ENCODE measurements around the gene MAML3.

MAML3 gene

DNA sequence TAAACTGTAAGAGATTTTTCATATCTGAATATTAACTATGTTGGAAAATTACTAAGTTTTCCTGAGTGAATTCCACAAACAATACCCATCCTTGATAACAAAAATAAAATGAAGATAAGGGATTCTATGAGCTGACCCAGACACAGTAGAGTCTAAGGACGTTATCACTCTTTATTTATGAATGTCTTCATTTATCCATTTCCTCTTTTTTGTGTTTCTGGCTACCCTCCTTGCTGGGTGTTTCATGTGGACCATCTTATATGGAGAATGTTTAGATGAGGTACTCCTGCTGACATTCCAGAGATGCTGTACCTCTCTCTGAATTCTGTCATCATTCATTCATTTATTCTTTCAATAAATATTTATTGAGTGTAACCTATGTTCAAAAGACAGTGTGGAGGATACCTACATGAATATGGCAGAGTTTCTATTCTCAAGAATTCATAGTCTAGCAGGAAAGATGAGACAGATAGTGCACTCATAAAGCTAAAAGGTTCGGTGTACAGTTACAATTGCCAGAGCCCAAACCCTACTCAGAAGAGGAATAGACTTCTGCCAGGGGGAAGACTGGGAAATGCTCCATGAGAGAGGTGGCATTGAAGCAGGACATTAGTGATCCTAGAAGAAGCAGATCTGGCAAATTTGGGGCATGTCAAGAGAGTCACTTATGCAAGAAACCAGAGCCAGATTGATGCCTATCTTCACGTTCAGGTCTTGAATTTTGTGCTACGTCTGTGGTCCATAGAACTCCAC is 195.8 kb downstream of the MAML3 start:
- no peak for DNase-seq

DNA sequence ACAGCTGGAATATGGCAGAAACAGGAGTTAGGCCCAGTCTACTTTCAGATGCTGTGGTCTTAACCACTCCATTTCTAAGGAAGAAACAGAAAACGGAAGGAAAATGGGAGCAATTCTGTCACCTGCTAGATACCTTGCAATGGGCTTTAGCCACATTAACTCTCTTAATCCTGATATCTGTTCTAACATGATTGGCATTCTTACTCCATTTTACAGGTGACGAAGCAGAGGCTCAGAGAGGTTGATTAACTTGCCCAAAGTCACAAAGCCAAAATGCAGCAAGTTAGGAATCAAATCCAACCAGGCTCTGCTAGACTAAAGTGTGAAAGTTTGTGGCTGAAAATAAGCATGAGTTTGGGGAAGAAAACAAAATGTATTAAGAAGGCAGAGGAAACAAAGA is 196.9 kb downstream of the MAML3 start:
- DNase-seq = no peak

GRCh38 chr4:139956507-139957017 is 197.4 kb downstream of the MAML3 start:
- DNase-seq = peak in 1 of 2 experiments; percentile 23

DNA sequence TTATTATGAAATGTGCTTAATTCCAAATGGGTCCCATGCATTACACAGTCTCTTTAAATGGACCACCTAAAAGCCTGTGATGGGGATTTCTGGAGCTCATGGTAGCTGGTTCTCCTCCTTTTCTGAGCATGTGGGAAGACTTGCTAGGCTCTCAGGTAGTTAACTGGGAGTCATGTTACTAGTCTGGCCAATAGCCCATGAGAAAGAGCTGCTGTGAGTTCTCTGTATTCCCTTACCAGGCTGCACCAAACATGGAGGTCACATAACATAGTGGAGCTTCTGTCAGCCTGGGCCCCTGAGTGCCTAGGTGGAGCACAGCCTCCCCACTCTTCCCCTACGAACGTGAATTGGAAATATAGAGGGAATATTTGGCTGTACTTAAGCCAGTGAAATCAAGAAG is 198.4 kb downstream of the MAML3 start:
- DNase-seq = no peak

DNA sequence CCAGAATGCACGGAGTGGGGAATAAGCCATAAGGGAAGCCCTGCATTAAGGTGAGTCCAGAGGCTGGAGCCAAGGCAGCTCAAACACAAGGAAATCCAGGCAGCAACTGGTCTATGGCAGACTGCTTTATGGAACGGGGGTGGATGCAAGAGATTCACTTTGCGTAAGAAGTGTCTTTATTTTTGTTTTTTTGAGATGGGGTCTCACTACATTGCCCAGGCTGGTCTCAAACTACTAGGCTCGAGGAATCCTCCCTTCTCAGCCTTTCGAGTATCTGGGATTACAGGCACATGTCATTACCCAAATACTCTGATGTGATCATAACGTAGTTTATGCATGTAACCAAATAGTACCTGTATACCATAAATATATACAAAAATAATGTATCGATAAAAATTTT is 199.5 kb downstream of the MAML3 start:
- no peak for DNase-seq

GRCh38 chr4:139951021-139951420 is 203.0 kb downstream of the MAML3 start:
- no peak for DNase-seq

DNA sequence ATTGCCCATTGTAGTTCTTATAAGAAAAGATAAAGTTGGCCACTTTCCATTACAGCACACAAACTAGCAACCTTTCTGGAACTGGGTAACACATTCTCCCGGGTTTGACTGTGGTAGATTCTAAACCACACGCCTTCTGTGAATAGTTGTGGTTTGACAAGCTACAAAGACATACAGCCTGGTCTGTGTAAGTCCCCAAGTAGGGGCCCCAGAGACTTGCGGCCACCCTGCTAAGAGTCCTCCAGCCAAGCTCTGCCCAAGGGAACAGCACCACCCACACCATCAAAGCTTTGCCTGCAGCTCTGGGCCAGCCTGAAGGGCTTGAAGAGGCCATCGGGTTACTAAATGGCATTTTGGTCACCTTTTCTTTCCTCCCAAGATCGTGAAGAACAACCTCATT is 203.4 kb downstream of the MAML3 start:
- DNase-seq = no peak

GRCh38 chr4:139944916-139945315 is 209.1 kb downstream of the MAML3 start:
- peak in 1 of 2 experiments; percentile 24 for DNase-seq

- no peak for DNase-seq
These were observed 210.7 kb downstream of the MAML3 start for GRCh38 chr4:139943277-139943676.

GRCh38 chr4:139942241-139942640 is 211.7 kb downstream of the MAML3 start:
- DNase-seq = no peak

DNA sequence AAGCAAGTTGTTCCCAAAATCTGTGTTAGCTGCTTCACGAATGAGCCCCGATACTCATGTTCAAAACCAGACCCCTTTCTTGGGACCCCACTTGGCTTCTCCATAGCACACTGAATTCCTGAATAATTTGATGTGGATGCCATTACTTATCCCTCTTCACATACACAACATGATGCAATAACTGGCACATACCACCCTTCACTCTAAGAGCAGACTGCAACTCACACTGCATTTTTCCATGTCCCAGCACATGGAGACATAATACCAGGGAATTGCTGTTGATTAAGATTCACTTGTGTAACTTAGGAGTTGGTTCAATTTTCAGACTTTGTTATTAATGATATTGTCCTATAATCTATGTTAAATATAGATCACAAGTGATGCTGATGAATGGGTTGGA is 213.4 kb downstream of the MAML3 start:
- no peak for DNase-seq

GRCh38 chr4:139938414-139938813 is 215.6 kb downstream of the MAML3 start:
- no peak for DNase-seq

- DNase-seq = no peak
These were observed 218.1 kb downstream of the MAML3 start for GRCh38 chr4:139935911-139936310.

GRCh38 chr4:139934708-139935195 is 219.2 kb downstream of the MAML3 start:
- DNase-seq = peak; percentile 75 to 92

DNA sequence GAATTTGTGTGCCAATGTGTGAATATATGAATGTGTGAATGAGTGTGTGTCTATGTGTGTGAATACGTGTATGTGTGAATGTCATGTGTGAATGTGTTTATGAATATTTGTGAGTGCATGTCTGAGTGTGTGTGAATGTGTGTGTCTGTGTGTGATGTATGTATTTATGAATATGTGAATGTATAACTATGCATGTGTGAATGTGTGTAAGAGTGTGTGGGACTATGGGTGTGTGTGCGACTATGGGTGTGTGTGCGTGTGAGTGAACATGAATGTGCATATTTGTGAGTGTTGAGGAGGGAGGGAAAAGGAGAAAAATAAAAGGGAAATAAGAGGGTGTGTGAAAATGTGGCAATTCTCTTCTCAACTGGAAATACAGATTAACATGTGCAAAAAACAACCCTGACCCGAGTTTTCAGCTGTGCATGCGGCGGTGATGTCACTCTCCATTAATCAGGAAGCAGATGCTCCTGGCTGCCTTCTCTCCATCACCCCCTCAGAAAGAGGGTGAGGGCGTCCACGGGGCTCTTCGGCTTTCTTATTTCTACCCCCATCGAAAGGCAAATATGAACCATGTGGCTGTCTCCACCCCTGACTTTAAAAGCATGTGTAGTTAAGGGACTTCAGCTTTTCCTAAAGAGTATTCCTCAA is 219.8 kb downstream of the MAML3 start:
- DNase-seq = peak; percentile 58 to 77

DNA sequence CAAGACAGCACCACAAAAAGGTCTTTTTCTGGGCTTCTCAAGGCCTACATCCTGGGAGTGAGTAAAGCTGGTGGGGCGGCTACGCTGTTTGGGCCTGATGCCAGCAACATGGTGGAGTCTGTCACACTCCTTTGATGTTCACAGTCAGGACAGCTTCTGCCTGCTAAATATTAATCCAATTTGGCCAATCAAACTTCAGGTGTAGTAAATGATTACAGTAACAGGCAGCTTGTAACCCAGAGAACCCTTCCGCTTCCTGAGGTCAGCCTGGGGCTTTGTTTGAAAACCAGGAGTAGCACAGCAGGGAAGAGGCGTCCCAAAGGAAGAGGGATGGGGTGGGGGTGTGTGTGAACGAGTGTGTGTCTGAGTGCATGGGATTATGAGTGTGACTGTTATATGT is 220.4 kb downstream of the MAML3 start:
- DNase-seq = peak in 1 of 2 experiments; percentile 68

- no peak for DNase-seq
These were observed 220.9 kb downstream of the MAML3 start for GRCh38 chr4:139933104-139933503.

GRCh38 chr4:139924782-139925181 is 229.2 kb downstream of the MAML3 start:
- DNase-seq = no peak

- DNase-seq = peak; percentile 58 to 87
These were observed 231.5 kb downstream of the MAML3 start for GRCh38 chr4:139922406-139923024.

GRCh38 chr4:139921429-139922184 is 232.4 kb downstream of the MAML3 start:
- peak; percentile 91 to 99 for DNase-seq

GRCh38 chr4:139920486-139921002 is 233.4 kb downstream of the MAML3 start:
- DNase-seq = no peak

DNA sequence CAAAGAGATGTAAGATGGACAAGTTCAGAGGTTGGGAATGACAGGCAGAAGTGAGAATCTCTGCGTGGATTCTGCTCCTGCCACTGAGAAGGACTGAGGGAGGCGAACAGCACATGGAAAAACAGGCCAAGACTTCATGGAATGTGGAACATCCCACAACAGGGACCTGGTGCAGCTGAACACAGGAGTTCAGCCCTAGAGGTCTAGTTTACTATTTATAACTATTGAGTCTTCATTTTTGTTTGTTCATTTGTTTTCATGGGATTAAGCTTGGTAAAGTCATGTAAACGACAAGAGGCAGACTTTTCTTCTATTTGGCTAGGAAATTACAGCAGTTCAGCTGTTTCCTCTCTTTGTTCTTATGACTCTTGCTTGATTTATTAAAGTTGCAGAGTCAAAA is 234.5 kb downstream of the MAML3 start:
- DNase-seq = no peak

- no peak for DNase-seq
These were observed 235.0 kb downstream of the MAML3 start for GRCh38 chr4:139919004-139919403.
